Peyer's patch (tissue), 4 donors: ENCODE results near the gene IGF2BP1.

Experiments
- POLR2A ChIP-seq, 2 donors: fragments of 450-650 bp; IDR thresholded peaks; one replicate each; pipeline ENCODE4 v1.5.1; 2017; ENCODE audit warnings: antibody characterized with exemption in 2 of 2, mild to moderate bottlenecking in 2 of 2, moderate library complexity in 2 of 2
- TF ChIP-seq, protein P1 (sequence below), 6 experiments: fragments of 450-650 bp in 4 of 6; fragments of 200-600 bp in 2 of 6; sonication (generic) in 1 of 6; IDR thresholded peaks; one replicate each; pipeline ENCODE4 v1.5.1; 2017 to 2019; ENCODE audit warnings: antibody characterized with exemption in 6 of 6, mild to moderate bottlenecking in 3 of 6, moderate library complexity in 1 of 6

DNA sequence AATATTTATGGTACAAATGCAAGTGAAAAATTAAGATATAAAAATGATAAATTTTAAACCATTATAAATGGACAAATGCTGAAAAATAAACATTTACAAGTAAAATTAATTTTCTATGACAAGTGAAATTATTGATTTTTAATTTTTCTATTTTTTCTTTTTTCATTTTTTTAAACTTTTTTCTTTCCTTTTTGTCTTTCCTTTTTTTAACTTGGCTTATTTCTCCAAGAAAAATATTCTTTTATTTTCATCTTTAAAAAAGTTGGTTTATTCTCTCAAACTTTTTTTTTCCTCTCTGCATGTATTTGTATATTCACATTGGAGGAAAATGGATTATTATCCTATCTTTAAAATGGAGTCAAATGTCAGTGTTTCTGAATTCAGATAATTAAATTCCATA lies 3.9 kb upstream of the IGF2BP1 start:
- TF ChIP-seq, protein P1, sequence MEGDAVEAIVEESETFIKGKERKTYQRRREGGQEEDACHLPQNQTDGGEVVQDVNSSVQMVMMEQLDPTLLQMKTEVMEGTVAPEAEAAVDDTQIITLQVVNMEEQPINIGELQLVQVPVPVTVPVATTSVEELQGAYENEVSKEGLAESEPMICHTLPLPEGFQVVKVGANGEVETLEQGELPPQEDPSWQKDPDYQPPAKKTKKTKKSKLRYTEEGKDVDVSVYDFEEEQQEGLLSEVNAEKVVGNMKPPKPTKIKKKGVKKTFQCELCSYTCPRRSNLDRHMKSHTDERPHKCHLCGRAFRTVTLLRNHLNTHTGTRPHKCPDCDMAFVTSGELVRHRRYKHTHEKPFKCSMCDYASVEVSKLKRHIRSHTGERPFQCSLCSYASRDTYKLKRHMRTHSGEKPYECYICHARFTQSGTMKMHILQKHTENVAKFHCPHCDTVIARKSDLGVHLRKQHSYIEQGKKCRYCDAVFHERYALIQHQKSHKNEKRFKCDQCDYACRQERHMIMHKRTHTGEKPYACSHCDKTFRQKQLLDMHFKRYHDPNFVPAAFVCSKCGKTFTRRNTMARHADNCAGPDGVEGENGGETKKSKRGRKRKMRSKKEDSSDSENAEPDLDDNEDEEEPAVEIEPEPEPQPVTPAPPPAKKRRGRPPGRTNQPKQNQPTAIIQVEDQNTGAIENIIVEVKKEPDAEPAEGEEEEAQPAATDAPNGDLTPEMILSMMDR (IDR thresholded peaks at IDR 0.05) = no peak
- no peak for TF ChIP-seq POLR2A (IDR thresholded peaks at IDR 0.05)
